NT2/D1 (cell line): Measurements from ENCODE around the gene SYT1.

Experiments used
- DNase-seq: peaks from one replicate; pipeline ENCODE4 v3.0.0-alpha.2; 2011; ENCODE audit warnings: low read depth, low spot score
- H3K27me3 ChIP-seq: 2 replicates; pipeline ENCODE4 v1.6.0; 2011; ENCODE audit warnings: mild to moderate bottlenecking; ENCODE audit not compliant: insufficient read length, insufficient read depth
- H3K36me3 ChIP-seq: 2 replicates; pipeline ENCODE4 v1.6.1; 2011; ENCODE audit warnings: mild to moderate bottlenecking, low read length, mixed read lengths; ENCODE audit not compliant: insufficient read depth, insufficient read length
- H3K4me1 ChIP-seq: 2 replicates; pipeline ENCODE4 v1.5.1; 2011; ENCODE audit not compliant: insufficient read depth, insufficient read length
- H3K4me3 ChIP-seq: 2 replicates; pipeline ENCODE4 v1.5.1; 2011; ENCODE audit warnings: low read depth; ENCODE audit not compliant: insufficient read length
- H3K9ac ChIP-seq: 2 replicates; pipeline ENCODE4 v1.6.0; 2011; ENCODE audit warnings: low read depth; ENCODE audit not compliant: insufficient read length
- H3K9me3 ChIP-seq: 2 replicates; pipeline ENCODE4 v1.5.1; 2011; ENCODE audit warnings: mild to moderate bottlenecking, low read length; ENCODE audit not compliant: insufficient read depth
- SUZ12 ChIP-seq: IDR thresholded peaks from 2 replicates; pipeline ENCODE4 v1.6.1; 2011; ENCODE audit not compliant: insufficient read length, insufficient read depth; ENCODE audit errors: extremely low read depth
- YY1 ChIP-seq: IDR thresholded peaks from 2 replicates; pipeline ENCODE4 v1.6.1; 2011; ENCODE audit not compliant: insufficient read length, insufficient read depth
- ZNF274 ChIP-seq: IDR thresholded peaks from 2 replicates; pipeline ENCODE4 v1.6.1; 2011; ENCODE audit warnings: mild to moderate bottlenecking, low read depth, low read length

Gene SYT1

DNA sequence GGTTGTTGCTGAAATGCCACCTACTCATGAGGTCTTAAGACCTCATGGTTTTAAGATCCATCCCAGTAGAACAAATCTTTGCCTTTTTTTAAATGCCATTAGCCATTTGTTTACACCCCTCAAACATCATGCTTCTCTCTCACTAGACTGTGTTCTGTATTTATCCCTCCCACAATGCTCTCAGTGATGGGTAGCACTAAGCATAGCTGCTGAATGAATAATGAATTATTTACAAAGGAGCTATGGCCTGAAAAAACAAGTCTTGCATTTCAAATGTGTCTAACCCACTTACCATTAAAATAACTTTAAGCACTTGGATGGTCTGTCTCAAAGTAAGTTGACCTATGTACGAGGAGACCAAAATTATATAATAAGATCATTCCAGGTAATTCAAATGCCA is 491.6 kb downstream of the SYT1 start:
- Histone ChIP-seq H3K36me3 (no peaks in the 10 kb centered on the region), H3K4me1 (no peaks in the 10 kb centered on the region), H3K9me3 (no peaks in the 10 kb centered on the region), H3K9ac (no peak overlapping the region), H3K4me3 (no peak overlapping the region), H3K27me3 (no peaks in the 10 kb centered on the region)
- TF ChIP-seq ZNF274 (no peak), SUZ12 (no peak), YY1 (no peak)
- no peak for DNase-seq

DNA sequence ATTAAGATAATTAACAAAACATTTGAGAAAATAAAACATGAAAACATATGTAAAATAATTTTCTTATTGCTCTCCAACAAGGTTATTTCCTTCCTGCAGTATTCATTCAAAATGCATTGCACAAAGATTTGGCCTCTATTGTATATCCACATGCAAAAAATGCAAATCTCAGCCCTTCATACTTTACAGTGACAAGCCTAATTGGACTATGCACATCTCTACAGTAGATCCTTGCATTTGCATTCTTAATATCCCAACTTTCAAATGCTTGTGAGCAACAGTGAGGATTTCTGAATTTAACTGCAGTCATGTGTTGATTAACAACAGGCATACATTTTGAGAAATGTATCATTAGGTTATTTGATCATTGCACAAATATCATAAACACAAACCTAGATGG is 492.5 kb downstream of the SYT1 start:
- H3K9ac ChIP-seq: no peak overlapping the region
- no peaks in the 10 kb centered on the region for H3K4me1 ChIP-seq
- no peaks in the 10 kb centered on the region for H3K36me3 ChIP-seq

DNA sequence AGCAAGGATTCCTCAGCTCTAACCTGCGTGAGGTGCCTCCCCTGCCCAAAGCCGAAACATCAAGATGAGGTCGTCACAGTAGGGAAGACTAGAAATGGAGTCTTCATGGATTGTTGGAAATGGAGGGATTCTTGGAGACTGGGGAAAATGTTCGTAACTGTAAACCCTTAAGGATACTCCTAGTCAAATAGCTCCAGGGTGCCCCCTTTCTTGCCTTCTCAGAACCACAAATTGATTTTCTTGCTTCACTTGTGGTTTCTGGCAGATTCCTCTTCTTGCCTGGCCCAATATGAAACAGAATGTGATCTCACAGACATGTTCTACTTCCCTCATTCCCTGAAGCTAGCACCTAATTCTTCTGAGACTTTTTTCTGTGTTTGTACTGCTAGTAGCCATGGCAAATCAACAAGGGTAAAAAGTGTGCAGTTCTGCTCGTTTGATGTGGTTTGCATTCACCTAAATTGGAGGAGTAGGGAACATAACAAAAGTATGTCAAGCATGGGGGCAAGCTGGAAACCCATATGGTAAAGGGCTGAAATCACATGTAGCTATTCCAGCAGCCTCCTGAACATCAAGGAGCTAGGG is 494.2 kb downstream of the SYT1 start:
- H3K27me3 ChIP-seq: no peaks in the 10 kb centered on the region
- no peak overlapping the region for H3K9ac ChIP-seq
- H3K4me3 ChIP-seq: no peak overlapping the region
- H3K9me3 ChIP-seq: no peaks in the 10 kb centered on the region
- no peaks in the 10 kb centered on the region for H3K36me3 ChIP-seq
- TF ChIP-seq ZNF274: no peak
- TF ChIP-seq YY1: no peak
- no peak for TF ChIP-seq SUZ12
- no peak for DNase-seq
- no peaks in the 10 kb centered on the region for H3K4me1 ChIP-seq

More for the DNA sequence above, 492.5 kb downstream of the SYT1 start:
- TF ChIP-seq YY1: no peak
- no peak overlapping the region for H3K4me3 ChIP-seq
- no peaks in the 10 kb centered on the region for H3K9me3 ChIP-seq
- DNase-seq: no peak
- H3K27me3 ChIP-seq: no peaks in the 10 kb centered on the region

GRCh38 chr12:79360286-79360685 is 495.7 kb downstream of the SYT1 start:
- Histone ChIP-seq H3K4me1 (no peaks in the 10 kb centered on the region), H3K36me3 (no peaks in the 10 kb centered on the region), H3K4me3 (no peak overlapping the region), H3K9ac (no peak overlapping the region), H3K27me3 (no peaks in the 10 kb centered on the region), H3K9me3 (no peaks in the 10 kb centered on the region)
- DNase-seq: no peak
- TF ChIP-seq ZNF274 (no peak), SUZ12 (no peak), YY1 (no peak)

DNA sequence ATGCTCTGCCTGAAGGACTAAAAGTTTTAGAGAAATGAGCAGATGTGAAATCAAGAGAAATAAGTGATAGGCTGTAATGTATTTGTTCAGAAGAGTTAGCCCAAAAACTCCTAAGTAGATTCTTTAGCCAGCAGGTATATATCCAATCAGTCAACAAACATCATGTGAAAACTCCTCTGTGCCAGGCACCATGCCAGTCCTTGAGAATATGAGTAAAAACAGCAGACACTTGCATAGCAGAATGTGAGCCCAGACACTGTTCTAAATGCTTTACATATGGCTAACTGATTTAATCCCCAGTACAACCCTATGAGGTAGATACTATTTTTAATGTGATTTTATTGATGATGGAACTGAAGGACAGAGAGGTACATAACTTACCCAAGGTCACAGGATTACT is 496.4 kb downstream of the SYT1 start:
- Histone ChIP-seq H3K4me3 (no peak overlapping the region), H3K9me3 (no peaks in the 10 kb centered on the region), H3K9ac (no peak overlapping the region), H3K4me1 (no peaks in the 10 kb centered on the region), H3K27me3 (no peaks in the 10 kb centered on the region), H3K36me3 (no peaks in the 10 kb centered on the region)
- no peak for DNase-seq
- TF ChIP-seq ZNF274: no peak
- no peak for TF ChIP-seq SUZ12
- TF ChIP-seq YY1: no peak

DNA sequence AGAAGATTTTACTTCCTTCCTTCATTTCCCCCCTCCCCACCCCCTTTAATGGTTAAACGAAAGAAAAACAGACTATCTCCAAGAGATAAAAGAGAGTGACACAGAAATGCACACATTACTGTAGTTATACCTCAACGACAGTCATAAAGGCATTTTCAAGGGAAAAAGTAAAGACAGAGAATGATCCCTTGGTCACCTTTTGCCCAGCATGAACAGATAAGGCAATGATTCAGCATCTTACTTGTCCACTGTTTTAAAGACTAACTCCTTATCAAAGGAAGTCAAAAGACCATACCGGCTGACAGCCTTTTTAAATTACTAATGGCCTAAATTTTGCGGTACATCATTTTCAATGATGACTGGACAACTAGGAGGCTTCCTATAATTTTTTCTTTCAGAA is 499.6 kb downstream of the SYT1 start:
- TF ChIP-seq SUZ12 (no peak), ZNF274 (no peak), YY1 (no peak)
- no peaks in the 10 kb centered on the region for H3K4me1 ChIP-seq
- H3K9me3 ChIP-seq: no peaks in the 10 kb centered on the region
- H3K36me3 ChIP-seq: no peaks in the 10 kb centered on the region
- H3K9ac ChIP-seq: no peak overlapping the region
- H3K4me3 ChIP-seq: no peak overlapping the region
- H3K27me3 ChIP-seq: no peaks in the 10 kb centered on the region
- no peak for DNase-seq

DNA sequence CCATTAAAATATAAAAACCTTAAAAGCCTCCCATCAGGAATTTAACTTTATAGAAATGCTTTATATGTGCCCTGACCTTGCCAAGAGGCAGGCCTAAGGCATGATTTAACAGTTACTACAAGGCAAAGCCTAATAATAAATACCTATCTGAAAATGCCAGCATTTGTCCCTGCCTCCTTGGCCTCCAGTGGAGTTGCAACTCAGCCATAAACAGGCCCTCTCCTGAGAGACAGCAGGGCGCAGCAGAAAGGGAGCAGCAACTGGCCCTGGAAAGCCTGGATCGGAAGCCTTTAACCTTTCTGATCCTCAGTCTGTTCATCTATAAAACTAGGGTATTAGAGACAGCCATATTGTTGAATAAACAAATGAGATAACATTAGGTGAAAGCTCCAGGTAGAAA is 501.8 kb downstream of the SYT1 start:
- no peak overlapping the region for H3K9ac ChIP-seq
- no peak for TF ChIP-seq SUZ12
- TF ChIP-seq YY1: no peak
- TF ChIP-seq ZNF274: no peak
- no peaks in the 10 kb centered on the region for H3K36me3 ChIP-seq
- no peaks in the 10 kb centered on the region for H3K27me3 ChIP-seq
- no peak for DNase-seq
- H3K4me3 ChIP-seq: no peak overlapping the region
- H3K4me1 ChIP-seq: no peaks in the 10 kb centered on the region
- no peaks in the 10 kb centered on the region for H3K9me3 ChIP-seq

GRCh38 chr12:79367032-79367589 is 502.5 kb downstream of the SYT1 start:
- no peaks in the 10 kb centered on the region for H3K4me1 ChIP-seq
- H3K9ac ChIP-seq: no peak overlapping the region
- H3K9me3 ChIP-seq: no peaks in the 10 kb centered on the region
- H3K27me3 ChIP-seq: no peaks in the 10 kb centered on the region
- no peak for DNase-seq
- TF ChIP-seq YY1 (no peak), ZNF274 (no peak), SUZ12 (no peak)
- no peaks in the 10 kb centered on the region for H3K36me3 ChIP-seq
- H3K4me3 ChIP-seq: no peak overlapping the region
